ENCODE results near the gene SLC39A11. TPM values are rescaled to one million over a fixed set of nuclear protein-coding genes. Genes with fewer than 3 reads are reported as not detected.

Gene SLC39A11
- polyA plus RNA-seq, 1 donor from 2014 or later, result 8.0 TPM

DNA sequence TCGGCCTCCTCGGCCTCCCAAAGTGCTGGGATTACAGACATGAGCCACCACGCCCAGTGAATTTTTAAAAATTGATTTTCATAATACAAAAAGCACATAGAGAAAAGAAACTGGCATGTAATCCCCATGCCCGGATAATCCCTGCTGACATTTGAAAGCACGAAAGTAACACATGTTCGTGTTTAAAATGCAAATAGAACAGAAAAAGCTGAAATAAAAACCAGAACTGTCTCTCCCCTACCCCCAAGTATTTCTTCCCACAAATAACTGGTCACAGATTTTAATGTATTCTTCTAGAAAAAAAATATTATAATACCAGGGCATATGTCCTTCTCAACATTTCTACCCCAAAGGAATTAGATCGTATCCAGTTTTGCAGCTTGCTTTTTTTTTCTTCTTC lies 222.9 kb downstream of the SLC39A11 start:
- H2AFZ ChIP-seq (ENCODE audit: low read depth, low read length), result no peak overlapping the region
- H3K27me3 ChIP-seq (ENCODE audit: insufficient read depth, low read depth, low read length), result no peaks in the 10 kb centered on the region
- no peaks in the 10 kb centered on the region for H3K79me2 ChIP-seq (replicated peaks; ENCODE audit: insufficient read depth, low read length)
- H3K27ac ChIP-seq (ENCODE audit: low read length), result no peak overlapping the region
- no peaks in the 10 kb centered on the region for H3F3A ChIP-seq (ENCODE audit: insufficient read depth, low read length, poor library complexity, severe bottlenecking)
- no peak for TF ChIP-seq TAF1 (IDR thresholded peaks at IDR 0.05; ENCODE audit: low read depth)
- TF ChIP-seq SMC3 (conservative IDR thresholded peaks at IDR 0.05; ENCODE audit: poor library complexity), result no peak
- TF ChIP-seq EZH2 (IDR thresholded peaks at IDR 0.05; ENCODE audit: borderline replicate concordance, insufficient read depth, low read length, poor library complexity, severe bottlenecking), result no peak
- no peak for TF ChIP-seq POLR2AphosphoS5 (IDR thresholded peaks at IDR 0.05)
- TF ChIP-seq RAD21 (conservative IDR thresholded peaks at IDR 0.05), result no peak
- no peak for TF ChIP-seq MXI1 (conservative IDR thresholded peaks at IDR 0.05; ENCODE audit: poor library complexity, severe bottlenecking)
- TF ChIP-seq, protein P1, sequence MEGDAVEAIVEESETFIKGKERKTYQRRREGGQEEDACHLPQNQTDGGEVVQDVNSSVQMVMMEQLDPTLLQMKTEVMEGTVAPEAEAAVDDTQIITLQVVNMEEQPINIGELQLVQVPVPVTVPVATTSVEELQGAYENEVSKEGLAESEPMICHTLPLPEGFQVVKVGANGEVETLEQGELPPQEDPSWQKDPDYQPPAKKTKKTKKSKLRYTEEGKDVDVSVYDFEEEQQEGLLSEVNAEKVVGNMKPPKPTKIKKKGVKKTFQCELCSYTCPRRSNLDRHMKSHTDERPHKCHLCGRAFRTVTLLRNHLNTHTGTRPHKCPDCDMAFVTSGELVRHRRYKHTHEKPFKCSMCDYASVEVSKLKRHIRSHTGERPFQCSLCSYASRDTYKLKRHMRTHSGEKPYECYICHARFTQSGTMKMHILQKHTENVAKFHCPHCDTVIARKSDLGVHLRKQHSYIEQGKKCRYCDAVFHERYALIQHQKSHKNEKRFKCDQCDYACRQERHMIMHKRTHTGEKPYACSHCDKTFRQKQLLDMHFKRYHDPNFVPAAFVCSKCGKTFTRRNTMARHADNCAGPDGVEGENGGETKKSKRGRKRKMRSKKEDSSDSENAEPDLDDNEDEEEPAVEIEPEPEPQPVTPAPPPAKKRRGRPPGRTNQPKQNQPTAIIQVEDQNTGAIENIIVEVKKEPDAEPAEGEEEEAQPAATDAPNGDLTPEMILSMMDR (IDR thresholded peaks at IDR 0.05; ENCODE audit: poor library complexity, severe bottlenecking), result no peak
- TF ChIP-seq, protein P2, sequence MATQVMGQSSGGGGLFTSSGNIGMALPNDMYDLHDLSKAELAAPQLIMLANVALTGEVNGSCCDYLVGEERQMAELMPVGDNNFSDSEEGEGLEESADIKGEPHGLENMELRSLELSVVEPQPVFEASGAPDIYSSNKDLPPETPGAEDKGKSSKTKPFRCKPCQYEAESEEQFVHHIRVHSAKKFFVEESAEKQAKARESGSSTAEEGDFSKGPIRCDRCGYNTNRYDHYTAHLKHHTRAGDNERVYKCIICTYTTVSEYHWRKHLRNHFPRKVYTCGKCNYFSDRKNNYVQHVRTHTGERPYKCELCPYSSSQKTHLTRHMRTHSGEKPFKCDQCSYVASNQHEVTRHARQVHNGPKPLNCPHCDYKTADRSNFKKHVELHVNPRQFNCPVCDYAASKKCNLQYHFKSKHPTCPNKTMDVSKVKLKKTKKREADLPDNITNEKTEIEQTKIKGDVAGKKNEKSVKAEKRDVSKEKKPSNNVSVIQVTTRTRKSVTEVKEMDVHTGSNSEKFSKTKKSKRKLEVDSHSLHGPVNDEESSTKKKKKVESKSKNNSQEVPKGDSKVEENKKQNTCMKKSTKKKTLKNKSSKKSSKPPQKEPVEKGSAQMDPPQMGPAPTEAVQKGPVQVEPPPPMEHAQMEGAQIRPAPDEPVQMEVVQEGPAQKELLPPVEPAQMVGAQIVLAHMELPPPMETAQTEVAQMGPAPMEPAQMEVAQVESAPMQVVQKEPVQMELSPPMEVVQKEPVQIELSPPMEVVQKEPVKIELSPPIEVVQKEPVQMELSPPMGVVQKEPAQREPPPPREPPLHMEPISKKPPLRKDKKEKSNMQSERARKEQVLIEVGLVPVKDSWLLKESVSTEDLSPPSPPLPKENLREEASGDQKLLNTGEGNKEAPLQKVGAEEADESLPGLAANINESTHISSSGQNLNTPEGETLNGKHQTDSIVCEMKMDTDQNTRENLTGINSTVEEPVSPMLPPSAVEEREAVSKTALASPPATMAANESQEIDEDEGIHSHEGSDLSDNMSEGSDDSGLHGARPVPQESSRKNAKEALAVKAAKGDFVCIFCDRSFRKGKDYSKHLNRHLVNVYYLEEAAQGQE (IDR thresholded peaks at IDR 0.05; ENCODE audit: borderline replicate concordance), result no peak
- no peak for TF ChIP-seq EP300 (conservative IDR thresholded peaks at IDR 0.05; ENCODE audit: poor library complexity, severe bottlenecking)
- H3K9me2 ChIP-seq (ENCODE audit: insufficient read depth, low read length), result no peaks in the 10 kb centered on the region
- H3K9me3 ChIP-seq (ENCODE audit: low read length), result no peaks in the 10 kb centered on the region
- H3K36me3 ChIP-seq (ENCODE audit: insufficient read depth, low read length), result no peaks in the 10 kb centered on the region
- H3K4me2 ChIP-seq (ENCODE audit: low read length), result no peak overlapping the region
- no peak overlapping the region for H3K9ac ChIP-seq (ENCODE audit: low read length)
- H3K4me3 ChIP-seq (ENCODE audit: low read length), result no peak overlapping the region
- H4K20me1 ChIP-seq (ENCODE audit: insufficient read depth), result no peaks in the 10 kb centered on the region

DNA sequence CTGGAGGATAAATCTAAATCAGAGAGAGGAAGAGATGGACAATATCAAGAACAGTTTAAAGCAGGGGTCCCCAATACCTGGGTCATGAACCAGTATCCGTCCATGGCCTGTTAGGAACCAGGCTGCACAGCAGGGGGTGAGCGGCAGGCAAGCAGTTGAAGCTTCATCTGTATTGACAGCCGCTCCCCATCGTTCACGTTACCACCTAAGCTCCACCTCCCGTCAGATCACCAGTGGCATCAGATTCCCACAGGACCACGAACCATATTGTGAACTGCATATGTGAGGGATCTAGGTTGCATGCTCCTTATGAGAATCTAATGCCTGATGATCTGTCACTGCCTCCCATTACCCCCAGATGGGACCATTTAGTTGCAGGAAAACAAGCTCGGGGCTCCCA lies 226.5 kb downstream of the SLC39A11 start:
- H2AFZ ChIP-seq (ENCODE audit: low read depth, low read length), result no peak overlapping the region
- no peaks in the 10 kb centered on the region for H3F3A ChIP-seq (ENCODE audit: insufficient read depth, low read length, poor library complexity, severe bottlenecking)
- no peak overlapping the region for H3K4me2 ChIP-seq (ENCODE audit: low read length)
- H4K20me1 ChIP-seq (ENCODE audit: insufficient read depth), result no peaks in the 10 kb centered on the region
- TF ChIP-seq SMC3 (conservative IDR thresholded peaks at IDR 0.05; ENCODE audit: poor library complexity), result no peak
- TF ChIP-seq POLR2AphosphoS5 (IDR thresholded peaks at IDR 0.05), result no peak
- TF ChIP-seq MXI1 (conservative IDR thresholded peaks at IDR 0.05; ENCODE audit: poor library complexity, severe bottlenecking), result no peak
- TF ChIP-seq EP300 (conservative IDR thresholded peaks at IDR 0.05; ENCODE audit: poor library complexity, severe bottlenecking), result no peak
- no peak overlapping the region for H3K4me3 ChIP-seq (ENCODE audit: low read length)
- no peaks in the 10 kb centered on the region for H3K9me2 ChIP-seq (ENCODE audit: insufficient read depth, low read length)
- no peaks in the 10 kb centered on the region for H3K9me3 ChIP-seq (ENCODE audit: low read length)
- H3K79me2 ChIP-seq (replicated peaks; ENCODE audit: insufficient read depth, low read length), result no peaks in the 10 kb centered on the region
- H3K27ac ChIP-seq (ENCODE audit: low read length), result no peak overlapping the region
- no peaks in the 10 kb centered on the region for H3K36me3 ChIP-seq (ENCODE audit: insufficient read depth, low read length)
- H3K27me3 ChIP-seq (ENCODE audit: insufficient read depth, low read depth, low read length), result no peaks in the 10 kb centered on the region
- H3K9ac ChIP-seq (ENCODE audit: low read length), result no peak overlapping the region
